ENCODE measurements around the gene LTBP1.

The LTBP1 gene

GRCh38 chr2:33291278-33292013, 344.7 kb downstream of the LTBP1 start:
- H3K4me3 Mint-ChIP-seq, result peak overlapping the region in 2 of 3 experiments; percentile 12 to 20
- TF ChIP-seq CTCF (IDR thresholded peaks at IDR 0.05; ENCODE audit: unreplicated experiment in 3 of 3), result no peak

GRCh38 chr2:33292063-33292462, 345.3 kb downstream of the LTBP1 start:
- no peaks in the 10 kb centered on the region for H3K27me3 Mint-ChIP-seq (ENCODE audit: low read depth)
- peaks cover 35% of the 10 kb centered on the region for H3K4me1 Mint-ChIP-seq
- no peak for TF ChIP-seq CTCF (IDR thresholded peaks at IDR 0.05; ENCODE audit: unreplicated experiment in 3 of 3)
- H3K4me3 Mint-ChIP-seq, result no peak overlapping the region
- H3K9me3 Mint-ChIP-seq, result no peaks in the 10 kb centered on the region
- peak overlapping the region; percentile 16 to 88 (median 69) for H3K27ac Mint-ChIP-seq
- peaks cover 29% of the 10 kb centered on the region for H3K36me3 Mint-ChIP-seq (ENCODE audit: low read depth)

More at GRCh38 chr2:33291278-33292013, 344.7 kb downstream of the LTBP1 start:
- no peaks in the 10 kb centered on the region for H3K27me3 Mint-ChIP-seq (ENCODE audit: low read depth)
- H3K27ac Mint-ChIP-seq, result peak overlapping the region; percentile 16 to 88 (median 69)
- H3K36me3 Mint-ChIP-seq (ENCODE audit: low read depth), result peaks cover 30% of the 10 kb centered on the region
- no peaks in the 10 kb centered on the region for H3K9me3 Mint-ChIP-seq
- peaks cover 29% of the 10 kb centered on the region for H3K4me1 Mint-ChIP-seq

- H3K4me1 Mint-ChIP-seq, result peaks cover 40% of the 10 kb centered on the region
- no peaks in the 10 kb centered on the region for H3K9me3 Mint-ChIP-seq
- no peaks in the 10 kb centered on the region for H3K27me3 Mint-ChIP-seq (ENCODE audit: low read depth)
- peaks cover 21% of the 10 kb centered on the region for H3K36me3 Mint-ChIP-seq (ENCODE audit: low read depth)
- H3K4me3 Mint-ChIP-seq, result no peak overlapping the region
- no peak for TF ChIP-seq CTCF (IDR thresholded peaks at IDR 0.05; ENCODE audit: unreplicated experiment in 3 of 3)
- H3K27ac Mint-ChIP-seq, result peak overlapping the region in 1 of 3 experiments; percentile 16
Measured at GRCh38 chr2:33292981-33293595, 346.3 kb downstream of the LTBP1 start.

- no peak for TF ChIP-seq CTCF (IDR thresholded peaks at IDR 0.05; ENCODE audit: unreplicated experiment in 3 of 3)
Measured at GRCh38 chr2:33298233-33298632, 351.5 kb downstream of the LTBP1 start.

GRCh38 chr2:33301355-33301754, 354.6 kb downstream of the LTBP1 start:
- no peak for TF ChIP-seq CTCF (IDR thresholded peaks at IDR 0.05; ENCODE audit: unreplicated experiment in 3 of 3)
- Mint-ChIP-seq H3K9me3 (no peaks in the 10 kb centered on the region), H3K4me3 (no peak overlapping the region), H3K36me3 (ENCODE audit: low read depth) (peaks cover 30% of the 10 kb centered on the region), H3K27ac (no peak overlapping the region), H3K4me1 (peaks cover 41% of the 10 kb centered on the region), H3K27me3 (ENCODE audit: low read depth) (no peaks in the 10 kb centered on the region)

More at GRCh38 chr2:33298233-33298632, 351.5 kb downstream of the LTBP1 start:
- Mint-ChIP-seq H3K4me3 (no peak overlapping the region), H3K27ac (peak overlapping the region in 2 of 3 experiments; percentile 69 to 86), H3K9me3 (no peaks in the 10 kb centered on the region), H3K4me1 (peaks cover 35% of the 10 kb centered on the region), H3K36me3 (ENCODE audit: low read depth) (peaks cover 11% of the 10 kb centered on the region), H3K27me3 (ENCODE audit: low read depth) (no peaks in the 10 kb centered on the region)

All from nephron (organoid).